Raji (cell line): ENCODE results near the gene ADAM12.

Experiments used
- POLR2A ChIP-seq: IDR thresholded peaks from 2 replicates; pipeline ENCODE4 v1.6.1; 2011; ENCODE audit warnings: low read depth, low read length, control low read depth; ENCODE audit not compliant: insufficient read depth

The ADAM12 gene

DNA sequence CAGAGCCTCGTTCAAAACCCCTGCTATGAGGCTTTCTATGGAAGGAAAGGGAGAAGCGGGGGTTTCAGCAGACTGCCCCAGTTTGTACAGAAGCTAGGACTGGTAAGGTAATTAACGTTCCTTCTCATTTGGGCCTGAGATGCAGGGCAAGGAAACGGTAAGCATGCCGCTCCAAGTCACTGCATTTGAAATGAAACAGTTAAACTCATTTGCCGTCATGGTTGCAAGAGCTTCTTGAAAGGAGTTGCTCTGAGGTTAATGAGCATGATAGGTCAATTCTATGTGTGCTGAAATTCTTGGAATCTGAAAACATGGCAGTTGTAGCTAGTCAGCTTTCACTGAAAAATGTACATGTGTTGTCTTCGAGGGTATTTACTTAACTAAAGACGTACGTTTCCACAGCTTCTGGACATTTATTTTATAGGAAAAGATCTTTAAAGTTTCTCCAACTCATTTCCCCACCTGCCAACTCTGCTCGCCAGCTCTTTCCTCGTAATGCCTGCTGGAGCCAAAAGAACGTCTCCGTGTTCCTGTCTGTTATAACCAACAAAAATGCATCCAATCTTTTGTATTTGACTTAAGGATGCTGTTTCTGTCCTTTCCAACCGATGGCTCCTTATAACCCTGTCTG lies 73.3 kb downstream of the ADAM12 start:
- TF ChIP-seq POLR2A: no peak

DNA sequence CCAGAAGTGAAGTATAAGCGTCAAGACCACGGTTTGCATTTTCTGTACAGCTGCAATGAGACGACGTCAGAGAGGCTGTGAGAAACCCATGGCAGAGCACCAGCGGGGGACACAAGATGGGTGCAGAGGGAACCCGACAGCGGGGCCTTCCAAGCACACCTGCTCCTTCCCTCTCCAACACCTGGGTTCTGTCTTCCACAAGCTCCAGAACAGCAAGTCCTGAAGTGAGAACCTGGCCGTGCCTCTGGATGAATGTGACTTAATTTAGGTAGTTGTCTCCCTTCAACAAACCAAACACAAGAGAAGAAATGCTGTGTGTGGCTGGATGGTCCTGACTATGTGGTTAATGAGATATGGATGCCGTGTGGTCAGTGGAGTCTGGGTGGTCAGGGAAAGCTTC lies 76.1 kb downstream of the ADAM12 start:
- TF ChIP-seq POLR2A: no peak

DNA sequence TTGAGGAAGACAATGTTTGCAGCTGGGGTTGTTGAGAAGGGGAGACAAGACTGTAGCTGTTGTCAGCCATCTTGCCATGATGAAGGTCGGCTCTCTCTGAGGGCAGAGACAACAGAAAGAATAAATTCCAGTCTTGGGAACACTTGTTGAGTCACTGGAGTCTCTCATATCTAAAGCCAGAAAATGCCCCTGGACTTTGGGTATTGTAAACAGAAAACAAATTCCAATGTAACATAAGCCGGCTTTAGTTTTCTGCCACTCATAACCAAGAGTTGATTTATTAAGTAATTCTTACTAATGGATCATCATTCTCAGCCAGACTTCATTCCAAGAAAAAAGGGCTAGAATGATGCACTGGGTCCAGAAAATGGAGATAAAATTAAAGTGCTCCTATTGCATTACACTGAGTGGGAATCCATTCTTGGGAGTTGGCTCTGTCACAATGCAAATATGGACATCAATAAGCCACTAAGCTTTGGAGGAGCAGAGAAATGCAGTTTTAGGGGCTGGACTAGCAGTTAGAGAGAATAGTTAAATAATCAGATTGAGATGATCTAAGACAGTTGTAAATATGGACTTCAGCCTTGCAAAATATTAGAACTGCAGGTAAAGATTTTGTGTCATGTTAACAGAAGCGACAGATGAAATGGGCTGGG lies 78.9 kb downstream of the ADAM12 start:
- TF ChIP-seq POLR2A: no peak

- TF ChIP-seq POLR2A: no peak
Observed at GRCh38 chr10:126302826-126303665, 85.2 kb downstream of the ADAM12 start.

GRCh38 chr10:126302476-126302756 lies 85.9 kb downstream of the ADAM12 start:
- TF ChIP-seq POLR2A: no peak

GRCh38 chr10:126301701-126302475 lies 86.4 kb downstream of the ADAM12 start:
- TF ChIP-seq POLR2A: no peak

- no peak for TF ChIP-seq POLR2A
Observed at GRCh38 chr10:126294451-126294850, 93.8 kb downstream of the ADAM12 start.

- TF ChIP-seq POLR2A: no peak
Observed at GRCh38 chr10:126290232-126290631, 98.0 kb downstream of the ADAM12 start.

- TF ChIP-seq POLR2A: no peak
Observed at GRCh38 chr10:126288547-126289493, 99.5 kb downstream of the ADAM12 start.

GRCh38 chr10:126286256-126286780 lies 102.0 kb downstream of the ADAM12 start:
- TF ChIP-seq POLR2A: no peak

DNA sequence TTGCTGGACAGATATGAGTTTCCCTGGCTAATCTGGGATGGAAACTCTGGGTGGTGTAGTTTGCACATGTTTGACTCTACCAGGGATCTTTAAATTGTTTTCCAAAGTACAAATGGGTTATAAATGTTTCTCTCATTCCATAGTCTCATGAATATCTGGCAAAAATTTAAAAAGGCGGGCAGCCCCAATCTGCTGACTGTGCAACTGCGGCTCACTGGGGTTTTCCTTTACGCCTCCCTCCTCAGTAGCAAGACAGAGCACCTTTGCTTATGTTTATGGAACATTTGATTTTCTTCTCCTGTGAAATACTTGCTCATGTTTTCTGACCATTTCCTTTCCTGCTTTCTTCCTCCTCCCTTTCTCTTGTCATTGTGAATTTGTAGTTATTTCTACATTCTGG lies 105.0 kb downstream of the ADAM12 start:
- no peak for TF ChIP-seq POLR2A

DNA sequence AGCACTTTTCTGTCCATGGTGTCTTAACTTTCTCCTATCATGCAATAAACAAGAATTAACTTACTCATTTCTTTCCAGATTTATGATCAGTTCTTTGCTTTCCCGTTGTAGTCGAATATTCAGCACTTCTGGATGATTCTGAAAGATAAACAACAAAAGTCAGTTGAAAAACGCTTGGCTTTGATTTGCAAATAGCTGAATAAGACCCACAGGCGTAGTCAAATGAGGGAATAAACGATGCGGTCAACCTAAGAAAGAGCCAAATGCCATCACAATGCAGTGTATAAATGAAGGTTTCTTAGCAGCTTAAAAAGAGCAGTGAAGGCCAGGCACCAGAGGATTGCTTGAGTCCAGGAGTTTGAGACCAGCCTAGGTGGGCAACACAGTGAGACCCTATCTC lies 109.4 kb downstream of the ADAM12 start:
- no peak for TF ChIP-seq POLR2A

GRCh38 chr10:126277181-126277580 lies 111.1 kb downstream of the ADAM12 start:
- TF ChIP-seq POLR2A: no peak

- no peak for TF ChIP-seq POLR2A
Observed at GRCh38 chr10:126272526-126272925, 115.8 kb downstream of the ADAM12 start.

DNA sequence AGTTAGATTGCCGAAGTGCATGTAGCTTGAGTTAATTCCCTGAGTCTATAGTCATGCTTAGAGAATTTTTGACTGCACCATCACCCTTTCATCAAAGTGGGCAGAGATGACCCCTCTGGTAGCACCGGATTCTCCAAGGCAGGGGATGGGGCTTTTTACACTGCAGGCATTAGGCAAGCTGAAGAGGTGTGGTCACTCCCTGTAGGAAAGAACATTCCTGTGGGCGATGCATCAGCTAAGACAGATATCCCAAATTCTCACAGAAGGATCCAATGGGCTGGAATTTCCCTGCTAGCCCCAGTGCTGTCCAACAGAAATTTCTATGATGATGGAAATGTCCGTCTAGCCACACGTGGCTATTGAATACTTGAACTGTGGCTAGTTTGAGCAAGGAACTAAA lies 118.2 kb downstream of the ADAM12 start:
- no peak for TF ChIP-seq POLR2A
